T-helper 2 cell treated with Interferon-gamma antibody and Interleukin-4, amounts not matched to agents 100 ng/mL and 5 ng/mL, for 36 hours (primary cell): ENCODE data around the gene AAK1. TPM values are rescaled to one million over a fixed set of nuclear protein-coding genes. Genes with fewer than 3 reads are reported as not detected.

Source experiments
- intact Hi-C: fragments of 100-400 bp; cut with micrococcal nuclease; formaldehyde crosslinking; loops from one replicate; pipeline ENCODE4 v1.15.1; 2023
- total RNA-seq: library from RNA; stranded (reverse); gene quantifications from 2 replicates; pipeline ENCODE4 v1.2.3, GENCODE V29; 2022

AAK1 gene
- total RNA-seq, 1 donor from 2014 or later, result 113 TPM

DNA sequence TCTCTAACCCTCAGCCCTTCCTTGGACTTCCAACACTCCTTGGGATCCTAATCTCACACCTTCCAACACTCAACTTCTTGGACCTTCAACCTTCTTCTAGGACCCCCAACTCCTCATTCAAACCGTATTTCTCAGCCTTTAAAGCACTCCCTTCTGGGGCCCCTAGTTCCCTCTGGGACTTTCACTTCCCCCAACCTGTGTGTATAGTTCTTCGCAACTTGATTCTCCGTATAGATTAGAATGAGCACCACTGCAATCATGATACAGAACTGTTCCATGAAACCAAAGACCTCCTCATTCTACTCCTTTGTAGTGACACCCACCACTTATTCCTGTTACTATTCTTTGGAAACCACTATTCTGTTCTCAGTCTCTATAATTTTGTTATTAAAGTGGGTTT is 144.3 kb downstream of the AAK1 start:
- intact Hi-C loops, result no loop called here

DNA sequence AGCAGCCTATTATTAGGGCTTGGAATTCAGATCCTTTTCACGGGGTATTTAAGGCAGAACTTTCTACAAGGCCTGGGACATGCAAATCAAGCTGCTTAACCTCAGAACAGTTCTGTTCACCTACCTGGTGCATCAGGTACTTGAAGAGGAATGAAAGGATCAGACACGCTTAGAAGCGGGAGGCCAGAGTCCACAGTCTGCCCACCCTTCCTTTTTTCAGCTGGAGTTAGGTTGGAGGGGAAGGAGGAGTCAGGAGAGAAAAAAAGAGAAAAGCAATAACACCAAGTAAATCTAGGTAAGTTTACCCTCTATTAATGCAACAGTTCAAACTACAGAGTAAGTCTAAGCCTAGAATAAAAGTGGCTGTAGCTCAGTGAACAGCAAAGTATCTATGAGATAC is 147.7 kb downstream of the AAK1 start:
- intact Hi-C loops, result no loop called here

GRCh38 chr2:69495008-69495407 is 148.5 kb downstream of the AAK1 start:
- intact Hi-C loops, result no loop called here

DNA sequence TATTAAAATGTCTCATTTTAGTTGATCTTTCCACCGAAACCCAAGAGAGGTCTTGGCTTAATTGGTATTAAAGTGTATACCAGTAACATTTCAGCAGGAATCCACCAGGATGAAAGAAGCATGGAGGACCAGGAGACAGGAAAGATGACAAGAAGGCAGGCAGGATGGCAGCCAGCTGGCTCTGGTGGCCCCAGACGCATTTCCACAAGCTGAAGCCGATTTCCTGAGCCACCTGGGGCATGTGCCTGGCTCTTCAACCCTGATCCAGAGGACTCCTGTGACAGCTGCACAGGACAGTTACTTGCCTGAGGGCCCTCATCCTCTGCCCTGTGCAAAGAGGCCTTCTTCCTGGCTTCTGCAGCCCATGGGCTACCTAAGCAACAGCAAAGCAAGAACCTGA is 149.4 kb downstream of the AAK1 start:
- intact Hi-C loops, result no loop called here

- intact Hi-C loops, result no loop called here
These were observed 150.3 kb downstream of the AAK1 start for GRCh38 chr2:69493268-69493667.

GRCh38 chr2:69491864-69492263 is 151.7 kb downstream of the AAK1 start:
- intact Hi-C loops, result loop anchor here (2.0 kb wide), 1 partner anchor 55 kb away; the partner anchor contains the start of gene NFU1

GRCh38 chr2:69490486-69490885 is 153.1 kb downstream of the AAK1 start:
- intact Hi-C loops, result loop anchor here (2.0 kb wide), 1 partner anchor 54 kb away; the partner anchor contains the start of gene NFU1

DNA sequence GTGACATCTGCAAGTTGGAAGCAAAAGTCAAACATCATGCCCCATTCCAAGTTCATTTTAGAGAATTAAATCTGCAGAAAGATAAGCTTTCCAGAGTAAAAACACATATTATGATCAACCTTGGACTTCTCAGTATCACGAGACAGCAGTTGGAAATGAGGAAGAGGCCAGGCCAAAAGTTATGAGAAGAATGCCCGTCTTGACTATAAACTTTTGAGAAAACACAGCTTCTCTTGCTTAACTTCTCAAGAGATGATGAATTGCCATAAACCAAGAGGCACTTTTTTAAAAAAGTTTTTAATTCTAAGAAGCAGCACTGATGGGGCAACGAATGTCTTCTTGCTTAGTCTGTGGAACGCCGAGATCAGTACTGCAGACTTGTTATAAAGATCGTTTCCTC is 153.7 kb downstream of the AAK1 start:
- intact Hi-C loops, result loop anchor here (2.0 kb wide), 1 partner anchor 53 kb away; the partner anchor contains the start of gene NFU1

DNA sequence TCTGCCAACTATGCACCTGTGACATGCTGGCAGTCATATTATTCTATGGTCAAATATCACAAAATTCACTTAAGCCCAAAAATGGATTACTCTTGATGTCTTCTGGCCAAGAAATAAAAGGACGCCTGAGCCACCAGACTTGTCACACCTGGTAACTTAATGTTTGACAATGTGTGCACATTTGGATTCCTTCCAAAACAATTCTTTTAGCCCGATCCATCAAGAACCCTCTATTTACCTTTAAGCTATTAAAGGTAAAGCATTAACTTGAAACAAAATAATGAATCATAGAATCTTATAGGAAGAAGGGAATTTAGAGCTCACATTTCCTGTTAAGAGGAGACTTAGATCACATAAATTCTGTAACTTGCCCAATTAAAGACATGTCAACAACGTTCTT is 159.8 kb downstream of the AAK1 start:
- intact Hi-C loops, result no loop called here

DNA sequence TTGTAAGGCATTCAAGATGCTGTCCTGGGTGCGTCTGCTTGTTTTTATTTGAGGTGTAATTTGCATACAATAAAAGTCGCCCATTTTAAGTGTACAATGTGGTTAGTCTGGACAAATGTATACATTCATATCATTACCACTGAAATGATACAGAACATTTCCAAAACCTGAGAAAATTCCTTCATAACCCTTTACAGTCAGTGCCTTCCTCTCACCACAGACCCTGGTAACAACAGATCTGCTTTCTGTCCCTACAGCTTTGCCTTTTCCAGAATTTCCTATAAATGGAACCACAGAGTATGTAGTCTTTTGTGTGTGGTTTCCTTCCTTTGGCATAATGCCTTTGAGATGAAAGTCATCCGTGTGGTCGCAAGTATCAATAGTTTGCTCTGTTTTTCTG is 160.5 kb downstream of the AAK1 start:
- intact Hi-C loops, result no loop called here

GRCh38 chr2:69482471-69482870 is 161.1 kb downstream of the AAK1 start:
- intact Hi-C loops, result no loop called here

DNA sequence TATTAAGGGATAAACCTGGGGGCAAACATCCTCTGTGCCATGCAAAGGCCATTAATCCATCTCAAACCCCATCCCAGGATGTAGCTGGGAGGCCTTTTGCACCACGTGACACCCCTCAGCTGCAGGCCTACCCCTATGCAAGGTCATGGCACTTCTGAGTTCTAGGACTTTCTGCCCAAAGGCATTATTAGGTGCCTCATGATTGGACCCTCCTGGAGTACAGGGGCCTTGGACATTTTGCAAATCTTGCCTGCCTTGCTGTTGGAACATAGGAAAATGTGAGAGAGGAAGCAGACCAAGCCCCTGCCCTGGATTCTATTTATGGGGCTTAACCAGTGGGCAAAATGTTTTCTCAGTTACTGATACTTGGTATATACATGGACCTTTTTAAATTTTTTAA is 162.1 kb downstream of the AAK1 start:
- intact Hi-C loops, result no loop called here

DNA sequence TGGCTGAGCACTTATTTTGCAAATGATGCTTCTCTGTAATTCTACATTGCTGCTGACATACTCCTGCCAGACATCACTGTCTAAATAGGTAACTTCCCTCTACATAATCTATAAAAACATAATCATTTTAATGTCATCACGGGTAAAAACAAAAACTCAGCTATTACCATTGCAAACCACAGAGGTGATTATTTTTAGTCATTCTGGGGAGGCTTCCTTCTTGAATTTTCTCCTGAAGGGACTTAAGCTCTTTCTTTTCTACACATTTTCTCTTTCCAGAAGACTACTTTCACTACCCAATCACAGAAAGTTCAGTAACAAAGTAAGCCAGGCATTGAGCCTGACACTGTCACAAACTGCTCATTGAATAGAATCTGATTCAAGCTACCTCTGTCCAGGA is 165.9 kb downstream of the AAK1 start:
- intact Hi-C loops, result no loop called here

GRCh38 chr2:69474688-69475087 is 168.9 kb downstream of the AAK1 start:
- intact Hi-C loops, result no loop called here

GRCh38 chr2:69471793-69472192 is 171.7 kb downstream of the AAK1 start:
- intact Hi-C loops, result no loop called here

GRCh38 chr2:69470911-69471310 is 172.6 kb downstream of the AAK1 start:
- intact Hi-C loops, result no loop called here

DNA sequence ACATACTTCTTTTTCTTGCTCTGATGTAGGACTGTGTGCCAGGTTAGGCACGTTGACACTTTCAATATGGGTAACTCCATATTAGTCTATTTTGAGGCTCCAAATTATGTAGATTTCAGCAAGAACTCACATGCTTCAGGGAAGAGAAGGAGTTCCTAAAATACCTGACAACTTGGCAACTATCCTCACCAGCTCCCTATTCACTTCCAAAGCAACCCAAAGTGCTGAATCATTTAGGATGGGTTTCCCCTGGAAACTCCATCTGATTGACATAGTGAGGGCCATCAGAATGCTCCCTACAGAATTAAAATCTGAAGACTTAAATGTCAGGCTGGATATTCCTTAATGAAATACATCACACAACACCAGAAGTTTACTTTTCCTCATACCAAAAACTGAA is 173.8 kb downstream of the AAK1 start:
- intact Hi-C loops, result no loop called here

DNA sequence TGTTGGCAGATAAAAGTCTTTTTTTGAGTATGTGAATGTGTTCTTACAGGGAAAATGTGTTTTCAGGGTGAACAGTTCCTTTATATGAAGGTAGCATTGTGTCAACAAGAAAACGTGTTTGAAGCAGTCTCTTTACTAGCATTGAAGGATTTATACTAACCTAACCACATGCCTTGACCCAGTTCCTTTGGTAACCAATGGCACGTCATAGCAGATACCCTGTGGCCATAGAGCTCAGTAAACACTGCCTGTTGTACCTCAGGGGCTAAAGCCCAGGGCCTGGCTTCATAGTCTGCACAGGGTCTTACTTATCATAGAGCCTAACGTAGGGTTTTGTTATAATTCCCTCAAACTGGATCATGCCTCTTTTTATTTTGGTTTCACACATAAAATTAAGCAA is 174.2 kb downstream of the AAK1 start:
- intact Hi-C loops, result no loop called here

DNA sequence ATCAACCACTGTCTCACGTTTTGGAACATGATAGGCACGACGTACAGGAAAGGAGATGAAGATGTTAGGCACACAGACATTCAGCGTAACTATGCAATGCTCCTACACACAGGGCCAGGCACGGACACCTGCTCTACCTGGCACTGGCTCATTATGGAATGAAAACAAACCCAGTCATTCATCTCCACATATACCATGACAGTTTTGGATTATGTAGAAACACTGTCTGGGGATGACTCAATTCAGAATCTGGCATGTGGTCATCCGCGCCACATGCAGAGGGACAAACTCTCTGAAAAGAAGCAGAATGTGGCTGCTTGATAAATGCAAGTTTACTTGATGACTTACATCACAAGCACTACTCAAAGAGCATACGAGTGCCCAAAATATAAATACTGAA is 176.8 kb downstream of the AAK1 start:
- intact Hi-C loops, result no loop called here

DNA sequence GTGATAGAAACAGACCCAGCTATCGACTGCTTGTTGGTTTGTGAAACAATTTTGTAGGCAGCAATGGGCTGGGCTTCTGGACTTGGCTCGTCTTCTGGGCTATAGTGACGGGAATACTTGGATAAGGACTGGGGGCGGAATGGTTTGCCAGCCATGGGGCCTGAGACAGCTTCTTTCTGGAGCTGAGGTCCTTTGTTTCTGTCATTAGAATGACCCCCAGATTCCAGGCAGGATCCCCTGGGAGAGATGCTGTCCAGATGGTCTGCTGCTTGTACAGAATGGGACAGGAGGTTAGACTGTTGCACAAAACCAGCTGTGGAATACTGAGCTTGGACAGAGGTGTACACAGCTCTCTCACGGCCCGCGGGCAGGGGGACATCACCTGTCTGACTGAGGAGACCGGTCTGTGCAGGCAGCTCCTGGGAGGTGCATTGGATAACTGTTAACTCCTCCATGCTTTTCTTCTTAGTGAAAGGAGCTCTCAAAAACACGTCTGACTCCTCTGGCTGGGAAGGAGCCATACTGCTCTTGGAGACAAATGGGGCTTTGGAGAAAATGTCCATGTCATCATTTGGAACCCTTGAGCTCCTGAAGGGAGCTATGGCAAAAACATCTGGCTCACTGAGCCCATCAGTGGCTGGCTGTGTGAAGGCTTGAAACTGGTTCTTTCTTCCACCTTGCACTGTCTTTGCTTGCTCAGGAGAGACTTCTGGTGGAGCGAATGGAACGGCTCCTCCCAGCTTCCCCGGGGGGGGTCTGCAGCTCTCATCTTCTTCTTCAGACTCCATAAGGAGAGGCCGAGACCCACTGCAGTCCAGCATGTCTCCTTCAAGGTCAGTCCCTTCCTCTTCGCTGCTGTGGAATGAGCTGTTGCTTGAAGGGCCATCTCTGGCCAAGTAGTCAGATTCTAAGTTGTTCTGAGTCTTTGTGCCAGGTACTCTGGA is 177.8 kb downstream of the AAK1 start:
- intact Hi-C loops, result no loop called here

GRCh38 chr2:69464575-69464974 is 179.0 kb downstream of the AAK1 start:
- intact Hi-C loops, result no loop called here

- intact Hi-C loops, result no loop called here
These were observed 180.8 kb downstream of the AAK1 start for GRCh38 chr2:69462780-69463179.

DNA sequence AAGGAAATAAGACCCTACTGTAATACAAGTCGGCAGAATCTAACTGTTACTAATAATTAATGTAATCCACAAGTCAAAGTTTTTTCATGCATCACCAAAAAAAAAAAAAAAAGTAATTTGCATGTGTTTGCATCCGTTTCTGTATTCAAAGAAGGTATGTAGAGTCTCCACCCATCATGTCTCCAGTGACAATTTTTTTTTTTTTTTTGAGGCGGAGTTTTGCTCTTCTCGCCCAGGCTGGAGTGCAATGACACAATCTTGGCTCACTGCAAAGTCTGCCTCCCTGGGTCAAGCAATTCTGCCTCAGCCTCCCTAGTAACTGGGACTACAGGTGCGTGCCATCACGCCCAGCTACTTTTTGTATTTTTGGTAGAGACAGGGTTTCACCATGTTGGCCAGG is 182.1 kb downstream of the AAK1 start:
- intact Hi-C loops, result no loop called here
